ENCODE measurements around the gene PTPN22.
"Not testable (repeated sequence)": the region's sequence is repeated elsewhere in the genome, so short reads cannot be mapped to it uniquely, and the experiment has no call there.

Gene PTPN22

GRCh38 chr1:113857776-113858175, 13.7 kb downstream of the PTPN22 start:
- in situ Hi-C loops (cut with MboI; ENCODE audit: low pct_unique_long_range_greater_than_20kb, low sequenced_read_pairs): no loop called here
- no peak for DNase-seq

GRCh38 chr1:113856401-113856790, 15.1 kb downstream of the PTPN22 start:
- no peak for DNase-seq
- in situ Hi-C loops (cut with MboI; ENCODE audit: low pct_unique_long_range_greater_than_20kb, low sequenced_read_pairs): no loop called here

DNA sequence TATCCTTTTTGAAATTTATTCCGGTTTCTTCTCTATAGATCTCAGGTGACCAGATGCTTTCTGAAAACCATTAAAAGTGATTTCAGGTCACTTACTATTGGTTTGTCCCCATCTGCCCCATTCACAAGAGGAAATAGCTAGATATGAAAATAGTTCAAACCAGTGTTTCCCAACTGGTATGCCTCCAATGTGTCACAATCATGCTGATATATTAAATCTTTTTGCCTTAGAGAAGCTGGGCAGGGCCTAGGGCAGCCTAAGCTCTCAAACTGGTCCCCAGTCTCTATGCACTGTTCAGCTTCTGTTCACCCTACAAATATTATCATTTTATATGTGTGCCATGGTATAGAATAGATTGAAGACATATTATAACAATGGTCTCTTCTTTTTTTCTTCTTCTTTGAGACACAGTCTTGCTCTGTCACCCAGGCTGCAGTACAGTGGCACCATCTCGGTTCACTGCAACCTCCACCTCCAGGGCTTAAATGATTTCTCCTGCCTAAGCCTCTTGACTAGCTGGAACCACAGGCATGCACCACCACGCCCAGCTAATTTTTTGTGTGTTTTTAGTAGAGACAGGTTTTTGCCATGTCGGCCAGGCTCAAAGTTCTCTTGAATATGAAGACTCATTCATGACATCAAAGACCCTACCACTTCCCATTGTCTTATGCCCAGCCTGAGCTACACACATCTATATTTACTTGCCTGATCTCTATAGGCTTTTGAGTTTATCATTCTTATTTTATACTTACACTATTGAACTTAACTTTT, 15.7 kb downstream of the PTPN22 start:
- no peak for DNase-seq
- in situ Hi-C loops (cut with MboI; ENCODE audit: low pct_unique_long_range_greater_than_20kb, low sequenced_read_pairs): no loop called here

DNA sequence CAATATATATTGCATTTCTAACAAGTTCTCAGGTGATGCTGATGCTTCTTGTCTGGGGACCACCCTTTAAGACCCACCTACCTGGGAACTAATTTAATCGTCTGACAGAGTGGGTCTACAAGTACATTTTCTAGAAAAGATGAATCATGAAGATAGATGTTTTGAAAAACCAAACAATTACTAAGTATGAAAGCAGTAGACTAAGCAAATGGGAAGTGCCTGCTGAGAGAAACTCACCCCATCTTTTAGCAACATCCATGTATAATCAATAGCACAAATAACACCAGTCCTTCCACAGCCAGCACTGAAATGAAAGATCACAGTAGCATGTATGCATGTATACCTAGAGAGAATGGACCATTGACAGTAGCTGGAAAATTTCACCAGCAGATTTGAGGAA, 17.3 kb downstream of the PTPN22 start:
- DNase-seq: no peak
- in situ Hi-C loops (cut with MboI; ENCODE audit: low pct_unique_long_range_greater_than_20kb, low sequenced_read_pairs): no loop called here

DNA sequence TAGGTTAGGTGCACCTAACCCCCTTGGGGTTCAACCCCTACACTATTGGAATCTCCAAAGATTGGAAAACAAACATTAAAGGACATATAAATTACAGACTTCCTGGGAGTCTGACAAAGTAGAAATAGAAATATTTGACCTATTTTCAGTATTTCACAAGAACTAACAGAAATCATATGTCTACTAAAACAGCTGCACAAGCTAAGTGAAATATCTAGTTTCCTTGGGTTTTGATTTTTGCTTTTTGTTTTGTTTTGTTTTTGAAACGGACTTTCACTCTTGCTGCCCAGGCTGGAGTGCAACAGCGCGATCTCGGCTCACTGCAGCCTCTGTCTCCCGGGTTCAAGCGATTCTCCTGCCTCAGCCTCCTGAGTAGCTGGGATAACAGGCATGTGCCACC, 18.8 kb downstream of the PTPN22 start:
- in situ Hi-C loops (cut with MboI; ENCODE audit: low pct_unique_long_range_greater_than_20kb, low sequenced_read_pairs): not testable (repeated sequence)

DNA sequence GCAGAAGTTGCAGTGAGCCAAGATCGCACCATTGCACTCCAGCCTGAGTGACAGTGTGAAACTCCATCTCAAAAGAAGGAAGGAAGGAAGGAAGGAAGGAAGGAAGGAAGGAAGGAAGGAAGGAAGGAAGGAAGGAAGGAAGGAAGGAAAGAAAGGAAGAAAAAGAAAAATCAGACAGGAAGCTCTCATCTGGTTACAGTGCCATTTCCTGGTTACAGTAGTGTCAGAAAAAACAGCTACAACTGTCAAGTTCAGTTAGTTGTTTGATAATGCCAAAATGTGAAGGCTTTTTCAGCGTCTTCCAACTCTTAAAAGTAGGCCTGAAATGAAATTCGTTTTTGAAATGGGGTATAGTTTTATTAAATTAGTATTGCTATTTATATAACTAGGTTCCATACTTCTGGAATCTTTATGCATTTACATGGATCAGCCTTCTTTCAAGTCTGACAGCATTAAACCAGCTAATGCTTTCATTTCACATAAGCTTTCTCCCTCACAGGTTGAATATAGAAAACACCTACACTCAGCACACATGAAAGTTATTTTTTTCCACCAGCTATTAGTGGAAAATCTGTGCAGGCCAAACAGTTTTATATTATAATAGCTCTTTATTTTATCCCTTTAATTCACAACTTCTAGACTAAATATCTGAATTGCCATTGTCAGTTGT, 21.2 kb downstream of the PTPN22 start:
- DNase-seq: no peak
- in situ Hi-C loops (cut with MboI; ENCODE audit: low pct_unique_long_range_greater_than_20kb, low sequenced_read_pairs): no loop called here

More for the DNA sequence above, 18.8 kb downstream of the PTPN22 start:
- not testable (repeated sequence) for DNase-seq

DNA sequence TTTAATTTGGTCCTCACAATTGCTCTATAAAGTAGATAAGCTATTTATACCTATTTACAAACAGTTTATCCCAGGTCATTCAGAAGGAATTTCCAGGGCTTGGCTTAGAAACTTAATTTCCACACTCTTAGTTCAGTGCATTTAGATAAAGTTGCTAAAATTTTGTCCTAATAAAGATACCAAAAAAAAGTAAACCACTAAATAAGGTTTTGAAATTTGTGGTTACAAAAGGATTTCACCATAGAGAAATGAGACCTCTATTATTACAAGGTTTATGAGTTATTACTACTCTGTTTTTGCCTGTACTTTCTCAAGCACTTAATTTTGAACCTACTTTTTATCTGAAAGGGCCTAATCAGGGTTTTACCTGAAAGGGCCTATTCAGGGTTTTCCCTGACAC, 22.4 kb downstream of the PTPN22 start:
- DNase-seq: no peak
- in situ Hi-C loops (cut with MboI; ENCODE audit: low pct_unique_long_range_greater_than_20kb, low sequenced_read_pairs): no loop called here

DNA sequence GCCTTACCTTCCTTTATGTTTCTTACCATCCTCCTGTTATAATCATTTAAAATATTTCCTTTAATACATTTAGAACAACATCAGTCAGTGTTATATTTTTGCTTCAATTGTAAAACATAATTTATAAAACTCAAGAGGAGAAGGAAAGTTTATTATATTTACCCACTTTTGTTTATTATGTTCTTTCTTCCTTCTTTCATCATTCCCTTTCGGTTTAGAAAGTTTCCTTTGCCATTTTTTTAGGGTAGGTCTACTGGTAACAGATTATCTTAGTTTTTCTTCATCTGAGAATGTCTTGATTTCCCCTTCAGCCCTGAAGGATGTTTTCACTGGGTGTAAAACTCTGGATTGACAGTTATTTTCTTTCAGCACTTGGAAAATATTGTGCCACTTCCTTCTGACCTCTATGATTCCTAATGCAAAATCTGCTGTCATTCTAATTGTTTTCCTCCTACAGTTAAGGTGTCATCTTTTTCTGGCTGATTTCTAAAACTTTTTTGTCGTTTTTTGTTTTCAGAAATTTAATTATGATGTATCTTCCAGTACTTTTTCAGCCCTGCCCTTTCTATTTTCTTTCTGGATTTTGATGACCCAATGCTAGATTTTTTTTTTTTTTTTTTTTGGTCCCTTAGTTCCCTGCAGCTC, 25.0 kb downstream of the PTPN22 start:
- in situ Hi-C loops (cut with MboI; ENCODE audit: low pct_unique_long_range_greater_than_20kb, low sequenced_read_pairs): no loop called here
- no peak for DNase-seq

GRCh38 chr1:113836534-113836933, 35.0 kb downstream of the PTPN22 start:
- no peak for DNase-seq
- in situ Hi-C loops (cut with MboI; ENCODE audit: low pct_unique_long_range_greater_than_20kb, low sequenced_read_pairs): no loop called here

DNA sequence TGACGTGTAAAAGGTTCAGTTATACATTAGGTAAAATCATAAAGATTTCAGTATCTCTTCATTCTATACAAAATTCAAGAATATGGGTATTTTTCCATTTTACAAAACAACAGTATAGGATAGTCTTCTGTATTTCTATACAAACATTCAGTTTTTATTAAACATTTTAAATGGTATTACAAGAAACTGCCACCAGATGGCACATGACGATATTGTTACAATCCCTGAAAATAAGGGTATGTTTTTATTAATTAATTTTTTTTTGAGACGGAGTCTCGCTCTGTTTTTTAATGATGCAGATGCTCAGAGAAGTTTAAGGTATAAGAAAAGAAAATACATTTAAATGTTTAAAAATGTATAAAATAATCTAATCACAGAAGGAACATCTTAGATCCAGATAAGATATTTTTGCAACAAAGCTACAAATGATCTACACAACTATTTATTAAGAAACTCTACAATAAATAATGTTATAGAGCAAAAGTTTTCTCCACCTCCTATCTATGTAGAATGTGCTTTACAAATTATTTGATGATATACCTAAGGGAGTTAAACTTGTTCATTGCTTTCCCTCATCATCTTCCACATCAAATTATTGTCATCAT, 35.7 kb downstream of the PTPN22 start:
- in situ Hi-C loops (cut with MboI; ENCODE audit: low pct_unique_long_range_greater_than_20kb, low sequenced_read_pairs): no loop called here
- DNase-seq: peak; percentile 58

DNA sequence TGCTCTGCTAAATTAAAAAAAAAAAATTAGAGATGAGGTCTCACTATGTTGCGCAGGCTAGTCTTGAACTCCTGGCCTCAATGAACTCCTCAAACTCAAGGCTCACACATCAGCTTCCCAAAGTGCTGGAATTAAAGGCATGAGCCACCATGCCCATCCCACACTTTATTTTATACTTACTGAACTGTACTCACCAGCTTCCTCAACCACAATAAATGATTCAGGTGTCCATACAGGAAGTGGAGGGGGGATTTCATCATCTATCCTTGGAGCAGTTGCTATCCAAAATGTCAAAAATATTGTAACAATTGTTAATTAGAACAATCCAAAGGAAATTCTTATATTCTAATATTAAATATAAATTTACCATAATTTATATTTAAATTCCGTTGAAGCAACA, 36.8 kb downstream of the PTPN22 start:
- in situ Hi-C loops (cut with MboI; ENCODE audit: low pct_unique_long_range_greater_than_20kb, low sequenced_read_pairs): no loop called here
- no peak for DNase-seq

GRCh38 chr1:113830039-113830438, 41.5 kb downstream of the PTPN22 start:
- in situ Hi-C loops (cut with MboI; ENCODE audit: low pct_unique_long_range_greater_than_20kb, low sequenced_read_pairs): no loop called here
- no peak for DNase-seq

GRCh38 chr1:113821916-113822315, 49.6 kb downstream of the PTPN22 start:
- in situ Hi-C loops (cut with MboI; ENCODE audit: low pct_unique_long_range_greater_than_20kb, low sequenced_read_pairs): no loop called here
- DNase-seq: no peak

- DNase-seq: no peak
- in situ Hi-C loops (cut with MboI; ENCODE audit: low pct_unique_long_range_greater_than_20kb, low sequenced_read_pairs): no loop called here
These were observed 52.9 kb downstream of the PTPN22 start for GRCh38 chr1:113818578-113818977.

- no peak for DNase-seq
- in situ Hi-C loops (cut with MboI; ENCODE audit: low pct_unique_long_range_greater_than_20kb, low sequenced_read_pairs): no loop called here
These were observed 58.3 kb downstream of the PTPN22 start for GRCh38 chr1:113813218-113813617.

GRCh38 chr1:113812661-113813135, 58.8 kb downstream of the PTPN22 start:
- no peak for DNase-seq
- in situ Hi-C loops (cut with MboI; ENCODE audit: low pct_unique_long_range_greater_than_20kb, low sequenced_read_pairs): no loop called here

GRCh38 chr1:113811888-113812660, 59.4 kb downstream of the PTPN22 start, which contains the start of gene RSBN1:
Gene RSBN1, minus strand, starts transcription at chr1:113812476. Its CDS starts 64 bp downstream, at chr1:113812412.
- DNase-seq: peak; percentile 100
- in situ Hi-C loops (cut with MboI; ENCODE audit: low pct_unique_long_range_greater_than_20kb, low sequenced_read_pairs): no loop called here

DNA sequence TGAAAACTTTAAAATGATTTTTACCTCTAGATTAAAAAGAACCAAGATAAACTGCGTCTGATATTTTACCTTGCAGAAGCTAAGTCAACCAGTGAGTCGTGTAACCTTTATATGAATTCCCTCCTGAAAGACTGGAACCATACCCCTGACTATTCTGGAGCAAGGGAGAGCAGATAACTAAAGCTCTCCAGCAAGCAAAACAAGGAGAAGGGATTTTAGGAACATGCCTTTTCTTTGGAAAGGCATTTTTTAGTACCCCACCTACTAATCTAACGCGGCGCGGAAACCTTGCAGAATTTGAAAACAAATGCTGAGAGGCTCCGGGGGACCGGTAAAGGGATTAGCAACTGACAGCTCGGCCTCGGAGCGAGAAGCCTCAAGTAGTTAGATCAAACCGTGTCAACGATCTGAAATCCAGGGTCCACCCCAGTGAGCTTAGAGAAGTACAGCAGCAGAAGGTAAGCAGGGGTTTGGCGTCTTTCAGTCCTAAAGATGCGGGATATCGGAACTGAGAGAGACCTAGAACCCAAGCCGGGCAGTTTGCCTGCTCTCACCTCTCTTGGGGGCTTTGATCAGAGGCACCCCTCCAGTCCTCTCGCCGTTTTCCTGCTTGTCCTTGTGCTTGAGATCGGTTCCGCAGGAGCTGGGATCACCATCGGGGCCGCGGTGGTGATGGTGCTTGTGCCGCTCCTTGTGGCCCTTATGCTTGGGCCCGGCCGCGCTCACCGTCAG, 60.2 kb downstream of the PTPN22 start:
- in situ Hi-C loops (cut with MboI; ENCODE audit: low pct_unique_long_range_greater_than_20kb, low sequenced_read_pairs): no loop called here
- peak; percentile 35 for DNase-seq
